Measurements from ENCODE around the gene ITIH4. TPM values are rescaled to one million over a fixed set of nuclear protein-coding genes. Genes with fewer than 3 reads are reported as not detected.

The ITIH4 gene
- total RNA-seq, 1 experiment from 2014 or later, result 2.4 TPM

GRCh38 chr3:52788890-52789745 lies 41.4 kb downstream of the ITIH4 start:
- POLR2A ChIA-PET, result no interaction called here
- no peaks in the 10 kb centered on the region for H3K36me3 Mint-ChIP-seq
- no peak overlapping the region for H3K4me3 Mint-ChIP-seq
- H3K4me1 Mint-ChIP-seq, result no peaks in the 10 kb centered on the region
- CTCF ChIA-PET, result interaction anchor here (1.9 to 5.4 kb wide), 2 partner anchors 10 to 32 kb away, joined by 9 to 41 read pairs; no protein-coding TSS in a partner anchor
- TF ChIP-seq FOXJ3 (CRISPR knock-in tag; IDR thresholded peaks at IDR 0.05; ENCODE audit: borderline replicate concordance), result no peak
- TF ChIP-seq, protein P1, sequence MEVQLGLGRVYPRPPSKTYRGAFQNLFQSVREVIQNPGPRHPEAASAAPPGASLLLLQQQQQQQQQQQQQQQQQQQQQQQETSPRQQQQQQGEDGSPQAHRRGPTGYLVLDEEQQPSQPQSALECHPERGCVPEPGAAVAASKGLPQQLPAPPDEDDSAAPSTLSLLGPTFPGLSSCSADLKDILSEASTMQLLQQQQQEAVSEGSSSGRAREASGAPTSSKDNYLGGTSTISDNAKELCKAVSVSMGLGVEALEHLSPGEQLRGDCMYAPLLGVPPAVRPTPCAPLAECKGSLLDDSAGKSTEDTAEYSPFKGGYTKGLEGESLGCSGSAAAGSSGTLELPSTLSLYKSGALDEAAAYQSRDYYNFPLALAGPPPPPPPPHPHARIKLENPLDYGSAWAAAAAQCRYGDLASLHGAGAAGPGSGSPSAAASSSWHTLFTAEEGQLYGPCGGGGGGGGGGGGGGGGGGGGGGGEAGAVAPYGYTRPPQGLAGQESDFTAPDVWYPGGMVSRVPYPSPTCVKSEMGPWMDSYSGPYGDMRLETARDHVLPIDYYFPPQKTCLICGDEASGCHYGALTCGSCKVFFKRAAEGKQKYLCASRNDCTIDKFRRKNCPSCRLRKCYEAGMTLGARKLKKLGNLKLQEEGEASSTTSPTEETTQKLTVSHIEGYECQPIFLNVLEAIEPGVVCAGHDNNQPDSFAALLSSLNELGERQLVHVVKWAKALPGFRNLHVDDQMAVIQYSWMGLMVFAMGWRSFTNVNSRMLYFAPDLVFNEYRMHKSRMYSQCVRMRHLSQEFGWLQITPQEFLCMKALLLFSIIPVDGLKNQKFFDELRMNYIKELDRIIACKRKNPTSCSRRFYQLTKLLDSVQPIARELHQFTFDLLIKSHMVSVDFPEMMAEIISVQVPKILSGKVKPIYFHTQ (CRISPR knock-in tag; IDR thresholded peaks at IDR 0.05), result no peak
- no peak for TF ChIP-seq ETV6 (CRISPR knock-in tag; IDR thresholded peaks at IDR 0.05)
- no peak for TF ChIP-seq CREM (CRISPR knock-in tag; IDR thresholded peaks at IDR 0.05)
- TF ChIP-seq, protein P2, sequence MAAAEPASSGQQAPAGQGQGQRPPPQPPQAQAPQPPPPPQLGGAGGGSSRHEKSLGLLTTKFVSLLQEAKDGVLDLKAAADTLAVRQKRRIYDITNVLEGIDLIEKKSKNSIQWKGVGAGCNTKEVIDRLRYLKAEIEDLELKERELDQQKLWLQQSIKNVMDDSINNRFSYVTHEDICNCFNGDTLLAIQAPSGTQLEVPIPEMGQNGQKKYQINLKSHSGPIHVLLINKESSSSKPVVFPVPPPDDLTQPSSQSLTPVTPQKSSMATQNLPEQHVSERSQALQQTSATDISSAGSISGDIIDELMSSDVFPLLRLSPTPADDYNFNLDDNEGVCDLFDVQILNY (CRISPR knock-in tag; IDR thresholded peaks at IDR 0.05), result no peak
- TF ChIP-seq ZNF416 (CRISPR knock-in tag; IDR thresholded peaks at IDR 0.05), result no peak
- TF ChIP-seq, protein P3, sequence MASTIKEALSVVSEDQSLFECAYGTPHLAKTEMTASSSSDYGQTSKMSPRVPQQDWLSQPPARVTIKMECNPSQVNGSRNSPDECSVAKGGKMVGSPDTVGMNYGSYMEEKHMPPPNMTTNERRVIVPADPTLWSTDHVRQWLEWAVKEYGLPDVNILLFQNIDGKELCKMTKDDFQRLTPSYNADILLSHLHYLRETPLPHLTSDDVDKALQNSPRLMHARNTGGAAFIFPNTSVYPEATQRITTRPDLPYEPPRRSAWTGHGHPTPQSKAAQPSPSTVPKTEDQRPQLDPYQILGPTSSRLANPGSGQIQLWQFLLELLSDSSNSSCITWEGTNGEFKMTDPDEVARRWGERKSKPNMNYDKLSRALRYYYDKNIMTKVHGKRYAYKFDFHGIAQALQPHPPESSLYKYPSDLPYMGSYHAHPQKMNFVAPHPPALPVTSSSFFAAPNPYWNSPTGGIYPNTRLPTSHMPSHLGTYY (CRISPR knock-in tag; IDR thresholded peaks at IDR 0.05), result no peak
- TF ChIP-seq, protein P4, sequence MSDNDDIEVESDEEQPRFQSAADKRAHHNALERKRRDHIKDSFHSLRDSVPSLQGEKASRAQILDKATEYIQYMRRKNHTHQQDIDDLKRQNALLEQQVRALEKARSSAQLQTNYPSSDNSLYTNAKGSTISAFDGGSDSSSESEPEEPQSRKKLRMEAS (CRISPR knock-in tag; IDR thresholded peaks at IDR 0.05), result no peak
- no peak for TF ChIP-seq NFYB (CRISPR knock-in tag; conservative IDR thresholded peaks at IDR 0.05; ENCODE audit: low read depth)
- TF ChIP-seq SMAD4 (CRISPR knock-in tag; IDR thresholded peaks at IDR 0.05), result no peak
- TF ChIP-seq ZNF425 (CRISPR knock-in tag; conservative IDR thresholded peaks at IDR 0.05), result no peak
- 0 out of 2 replicates have a peak overlapping the region, but pooled peaks have one; percentile 49 for H3K27ac Mint-ChIP-seq
- no peaks in the 10 kb centered on the region for H3K27me3 Mint-ChIP-seq (ENCODE audit: low read depth)
- ATAC-seq (no peak), DNase-seq (ENCODE audit: low spot score) (no peak)
- no peaks in the 10 kb centered on the region for H3K9me3 Mint-ChIP-seq

DNA sequence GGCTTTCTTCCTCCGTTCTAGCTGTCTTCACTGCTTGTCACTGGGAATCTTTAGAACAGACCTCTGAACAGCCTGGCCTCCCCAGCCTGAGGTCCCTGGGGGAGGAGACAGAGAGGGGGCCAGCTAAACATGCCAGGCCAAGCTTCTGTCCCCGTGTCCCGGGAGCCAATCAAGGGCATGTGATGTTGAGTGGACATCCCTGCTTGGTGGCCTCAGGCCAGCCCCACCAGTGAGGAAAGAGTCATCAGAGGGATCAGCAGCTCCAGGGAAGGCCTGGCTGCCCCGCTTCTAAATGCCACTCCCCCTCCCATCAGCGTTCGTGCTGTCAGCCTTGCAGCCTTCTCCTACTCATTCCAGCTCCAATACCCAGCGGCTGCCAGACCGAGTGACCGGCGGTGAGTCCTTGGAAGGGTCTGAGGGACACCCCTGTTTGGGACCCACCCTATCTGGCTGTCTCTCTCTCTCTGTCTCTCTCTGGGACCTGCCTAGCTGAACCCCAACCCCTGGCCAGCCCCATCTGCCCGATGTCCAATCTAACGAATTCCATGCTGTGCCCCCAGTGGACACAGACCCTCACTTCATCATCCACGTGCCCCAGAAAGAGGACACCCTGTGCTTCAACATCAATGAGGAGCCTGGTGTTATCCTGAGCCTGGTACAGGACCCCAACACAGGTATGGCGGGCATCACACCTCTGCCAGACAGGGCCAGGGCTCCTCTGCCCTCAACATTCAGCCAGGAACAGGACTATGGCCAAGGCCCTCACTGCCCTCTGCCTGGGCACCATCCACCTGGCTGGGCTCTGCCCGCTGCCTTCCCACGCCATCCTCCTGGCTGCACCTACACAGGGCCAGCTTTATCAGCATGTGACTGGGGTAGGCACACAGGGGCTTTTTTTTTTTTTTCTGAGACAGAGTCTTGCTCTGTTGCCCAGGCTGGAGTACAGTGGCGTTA lies 42.5 kb downstream of the ITIH4 start:
- H3K27ac Mint-ChIP-seq, result peak overlapping the region; percentile 9; the same call in 1 of the 2 replicates
- H3K36me3 Mint-ChIP-seq, result no peaks in the 10 kb centered on the region
- TF ChIP-seq SMAD4 (CRISPR knock-in tag; IDR thresholded peaks at IDR 0.05), result no peak
- no peak for TF ChIP-seq ATF2 (CRISPR knock-in tag; IDR thresholded peaks at IDR 0.05; ENCODE audit: borderline replicate concordance, low read depth)
- TF ChIP-seq SOX15 (CRISPR knock-in tag; IDR thresholded peaks at IDR 0.05), result no peak
- TF ChIP-seq USF2 (CRISPR knock-in tag; IDR thresholded peaks at IDR 0.05), result no peak
- TF ChIP-seq ESRRA (CRISPR knock-in tag; IDR thresholded peaks at IDR 0.05; ENCODE audit: borderline replicate concordance), result no peak
- TF ChIP-seq TEAD4 (CRISPR knock-in tag; IDR thresholded peaks at IDR 0.05), result no peak
- no peak for TF ChIP-seq MXD4 (CRISPR knock-in tag; IDR thresholded peaks at IDR 0.05; ENCODE audit: borderline replicate concordance)
- no peak for TF ChIP-seq HMGXB4 (CRISPR knock-in tag; IDR thresholded peaks at IDR 0.05)
- CTCF ChIA-PET, result interaction anchor here (0.5 to 5.4 kb wide), 5 partner anchors 11 to 610 kb away, joined by 3 to 41 read pairs (median 7); no protein-coding TSS in a partner anchor
- DNase-seq (ENCODE audit: low spot score) (no peak), ATAC-seq (no peak)
- no peaks in the 10 kb centered on the region for H3K9me3 Mint-ChIP-seq
- H3K27me3 Mint-ChIP-seq (ENCODE audit: low read depth), result no peaks in the 10 kb centered on the region
- H3K4me1 Mint-ChIP-seq, result peaks cover under 1% of the 10 kb centered on the region; the same call in 1 of the 2 replicates
- POLR2A ChIA-PET, result no interaction called here
- H3K4me3 Mint-ChIP-seq, result no peak overlapping the region
